HK-2 (cell line): ENCODE measurements around the gene USH2A.

Experiments
- DNase-seq: peaks from one replicate; pipeline ENCODE4 v3.0.0-alpha.2; 2018; ENCODE audit not compliant: unreplicated experiment

The USH2A gene

GRCh38 chr1:215786997-215787396, 636.3 kb downstream of the USH2A start:
- no peak for DNase-seq

GRCh38 chr1:215780641-215781040, 642.6 kb downstream of the USH2A start:
- DNase-seq: no peak

- DNase-seq: no peak
Observed at GRCh38 chr1:215780139-215780538, 643.1 kb downstream of the USH2A start.

GRCh38 chr1:215779729-215780128, 643.5 kb downstream of the USH2A start:
- no peak for DNase-seq

GRCh38 chr1:215777370-215777925, 645.8 kb downstream of the USH2A start:
- no peak for DNase-seq

- no peak for DNase-seq
Observed at GRCh38 chr1:215776336-215776735, 646.9 kb downstream of the USH2A start.

GRCh38 chr1:215772151-215772550, 651.1 kb downstream of the USH2A start:
- DNase-seq: no peak

GRCh38 chr1:215768303-215768702, 654.9 kb downstream of the USH2A start:
- DNase-seq: no peak

- DNase-seq: no peak
Observed at GRCh38 chr1:215767761-215768160, 655.5 kb downstream of the USH2A start.

- DNase-seq: no peak
Observed at GRCh38 chr1:215766521-215766920, 656.7 kb downstream of the USH2A start.

- DNase-seq: no peak
Observed at GRCh38 chr1:215765833-215766232, 657.4 kb downstream of the USH2A start.

GRCh38 chr1:215761446-215761845, 661.8 kb downstream of the USH2A start:
- no peak for DNase-seq

GRCh38 chr1:215754112-215754511, 669.1 kb downstream of the USH2A start:
- no peak for DNase-seq

GRCh38 chr1:215749414-215749813, 673.8 kb downstream of the USH2A start:
- peak; percentile 3 for DNase-seq

- DNase-seq: no peak
Observed at GRCh38 chr1:215748431-215748830, 674.8 kb downstream of the USH2A start.

GRCh38 chr1:215744419-215744818, 678.8 kb downstream of the USH2A start:
- DNase-seq: no peak

- DNase-seq: no peak
Observed at GRCh38 chr1:215739025-215739424, 684.2 kb downstream of the USH2A start.

- DNase-seq: no peak
Observed at GRCh38 chr1:215731699-215732098, 691.5 kb downstream of the USH2A start.

GRCh38 chr1:215730600-215730999, 692.6 kb downstream of the USH2A start:
- DNase-seq: no peak

GRCh38 chr1:215728169-215728568, 695.1 kb downstream of the USH2A start:
- DNase-seq: no peak

- DNase-seq: no peak
Observed at GRCh38 chr1:215720126-215720525, 703.1 kb downstream of the USH2A start.

GRCh38 chr1:215719552-215719951, 703.7 kb downstream of the USH2A start:
- DNase-seq: no peak

- no peak for DNase-seq
Observed at GRCh38 chr1:215718575-215719287, 704.5 kb downstream of the USH2A start.
